K562 treated with DMSO at 1 percent for 24 hours (cell line): ENCODE measurements around the gene AMELX. TPM values are rescaled to one million over a fixed set of nuclear protein-coding genes. Genes with fewer than 3 reads are reported as not detected.

ENCODE experiments used
- total RNA-seq: library from RNA; unstranded; fragments of 300-600 nt; gene quantifications from 2 replicates; pipeline ENCODE4 v1.2.3, GENCODE V29; 2022; ENCODE audit warnings: low read depth; ENCODE audit not compliant: insufficient read depth

Gene AMELX
- not detected in 2 replicates for total RNA-seq

DNA sequence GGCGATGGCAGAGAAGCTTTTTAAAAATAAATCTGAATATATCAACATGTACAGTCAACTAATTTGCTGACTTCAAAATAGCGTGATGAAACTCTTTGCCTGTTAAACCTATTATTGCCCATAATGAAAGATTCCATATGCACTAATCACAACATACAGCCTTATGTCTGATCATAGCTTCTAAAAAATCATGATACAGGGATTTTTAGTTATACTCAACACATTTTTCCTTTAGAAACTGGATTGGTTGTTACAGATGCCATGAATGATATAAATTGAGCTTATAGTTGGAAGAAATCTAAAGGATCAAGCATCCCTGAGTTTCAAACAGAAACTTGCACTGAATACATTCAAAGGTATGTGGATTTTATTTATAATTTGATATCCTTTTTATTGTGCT lies at the start of gene AMELX:
Gene AMELX (plus strand): TSS at position 301 of the 400 bp plus-strand sequence. CDS start 1,376 bp downstream, outside the sequence.

Other genes with a start within 250 kb of the AMELX start
- 42.0 TPM in 2 replicates for gene HCCS, start 182.1 kb upstream of the AMELX start, total RNA-seq